ENCODE results near the gene SIDT1. TPM values are rescaled to one million over a fixed set of nuclear protein-coding genes. Genes with fewer than 3 reads are reported as not detected.

The SIDT1 gene
- total and polyA plus RNA-seq, 3 donors from 2014 or later = 5.0 to 8.6 (median 5.9) TPM

DNA sequence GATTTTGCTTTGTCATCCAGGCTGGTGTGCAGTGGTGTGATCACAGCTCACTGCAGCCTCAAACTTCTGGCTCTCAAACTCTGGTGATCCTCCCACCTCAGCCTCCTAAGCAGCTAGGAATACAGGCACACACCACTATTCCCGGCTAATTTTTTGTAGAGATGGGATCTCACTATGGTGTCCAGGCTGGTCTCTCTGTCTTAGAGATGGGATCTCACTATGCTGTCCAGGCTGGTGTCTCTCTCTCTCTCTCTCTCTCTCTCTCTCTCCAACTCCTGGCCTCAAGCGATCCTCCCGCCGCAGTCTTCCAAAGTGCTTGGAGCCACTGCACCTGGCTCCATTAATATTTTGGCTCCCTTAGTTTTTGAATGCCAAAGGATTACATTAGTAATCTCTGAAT lies 146.4 kb downstream of the SIDT1 start:
- Histone ChIP-seq H3K27me3 (no peaks in the 10 kb centered on the region), H3K4me1 (no peaks in the 10 kb centered on the region), H3K4me3 (no peak overlapping the region), H3K27ac (no peak overlapping the region), H3K36me3 (ENCODE audit: low read depth, missing control alignments) (no peaks in the 10 kb centered on the region), H3K9me3 (no peaks in the 10 kb centered on the region)
- no peak for TF ChIP-seq POLR2A (IDR thresholded peaks at IDR 0.05)
- TF ChIP-seq, protein P1, sequence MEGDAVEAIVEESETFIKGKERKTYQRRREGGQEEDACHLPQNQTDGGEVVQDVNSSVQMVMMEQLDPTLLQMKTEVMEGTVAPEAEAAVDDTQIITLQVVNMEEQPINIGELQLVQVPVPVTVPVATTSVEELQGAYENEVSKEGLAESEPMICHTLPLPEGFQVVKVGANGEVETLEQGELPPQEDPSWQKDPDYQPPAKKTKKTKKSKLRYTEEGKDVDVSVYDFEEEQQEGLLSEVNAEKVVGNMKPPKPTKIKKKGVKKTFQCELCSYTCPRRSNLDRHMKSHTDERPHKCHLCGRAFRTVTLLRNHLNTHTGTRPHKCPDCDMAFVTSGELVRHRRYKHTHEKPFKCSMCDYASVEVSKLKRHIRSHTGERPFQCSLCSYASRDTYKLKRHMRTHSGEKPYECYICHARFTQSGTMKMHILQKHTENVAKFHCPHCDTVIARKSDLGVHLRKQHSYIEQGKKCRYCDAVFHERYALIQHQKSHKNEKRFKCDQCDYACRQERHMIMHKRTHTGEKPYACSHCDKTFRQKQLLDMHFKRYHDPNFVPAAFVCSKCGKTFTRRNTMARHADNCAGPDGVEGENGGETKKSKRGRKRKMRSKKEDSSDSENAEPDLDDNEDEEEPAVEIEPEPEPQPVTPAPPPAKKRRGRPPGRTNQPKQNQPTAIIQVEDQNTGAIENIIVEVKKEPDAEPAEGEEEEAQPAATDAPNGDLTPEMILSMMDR (IDR thresholded peaks at IDR 0.05) = no peak
- no peak for DNase-seq
- intact Hi-C loops (cut with DNase I; ENCODE audit: low total_unique reads) = no loop called here
- WGBS, 2 donors = 95 to 97% methylated on average over 4 of the region's 4 CpGs

Small RNA genes within 50 kb of the gene (microRNA-seq; reads per million reads assigned to microRNA genes)
- gene MIR4446 (ENCODE audit: borderline number of aligned reads in 2 of 2, borderline replicate concordance in 1 of 2) = 0 reads per million in 2 donors

Small RNA genes within 50 kb of the gene (small RNA-seq; reads per million reads assigned to genes)
- gene MIR4446 (0.09 reads per million in 2 donors), gene RN7SL767P (0 to 0.09 reads per million in 2 donors)

Other genes with a start within 250 kb of the SIDT1 start
- gene CFAP44, start 91.1 kb upstream of the SIDT1 start, total RNA-seq = 10 to 100 TPM; 17.2 to 23.0 TPM
- 14.1 TPM for gene CFAP44, start 91.1 kb upstream of the SIDT1 start, polyA plus RNA-seq (ENCODE audit: insufficient read depth, low read depth, low replicate concordance)
- gene SPICE1, start 17.4 kb upstream of the SIDT1 start, total RNA-seq = 10 to 100 TPM; 29.4 to 31.2 TPM
- 12.6 TPM for gene SPICE1, start 17.4 kb upstream of the SIDT1 start, polyA plus RNA-seq (ENCODE audit: insufficient read depth, low read depth, low replicate concordance)
- gene USF3, start 164.1 kb downstream of the SIDT1 start, total RNA-seq = 10 to 100 TPM; 22.7 to 25.4 TPM
- 8.6 TPM for gene USF3, start 164.1 kb downstream of the SIDT1 start, polyA plus RNA-seq (ENCODE audit: insufficient read depth, low read depth, low replicate concordance)
- 100 to 1,000 TPM; 139 to 174 TPM for gene NAA50, start 213.7 kb downstream of the SIDT1 start, total RNA-seq
- 100.0 TPM for gene NAA50, start 213.7 kb downstream of the SIDT1 start, polyA plus RNA-seq (ENCODE audit: insufficient read depth, low read depth, low replicate concordance)
- 10 to 100 TPM; 51.6 to 55.9 TPM for gene ATP6V1A, start 214.5 kb downstream of the SIDT1 start, total RNA-seq
- 37.8 TPM for gene ATP6V1A, start 214.5 kb downstream of the SIDT1 start, polyA plus RNA-seq (ENCODE audit: insufficient read depth, low read depth, low replicate concordance)